Iris pigment epithelial cell (primary cell): ENCODE results near the gene XRN2.
"Not testable (repeated sequence)": the region's sequence is repeated elsewhere in the genome, so short reads cannot be mapped to it uniquely, and the experiment has no call there.

ENCODE experiments used
- DNase-seq: peaks from one replicate; pipeline ENCODE4 v3.0.0-alpha.2; 2011; ENCODE audit warnings: low read depth

Gene XRN2

GRCh38 chr20:21344961-21345360 is 41.8 kb downstream of the XRN2 start:
- DNase-seq = no peak

- peak; percentile 90 for DNase-seq
Observed at GRCh38 chr20:21352703-21353102, 49.6 kb downstream of the XRN2 start.

GRCh38 chr20:21353236-21353635 is 50.1 kb downstream of the XRN2 start:
- peak; percentile 82 for DNase-seq

- DNase-seq = no peak
Observed at GRCh38 chr20:21355981-21356380, 52.9 kb downstream of the XRN2 start.

DNA sequence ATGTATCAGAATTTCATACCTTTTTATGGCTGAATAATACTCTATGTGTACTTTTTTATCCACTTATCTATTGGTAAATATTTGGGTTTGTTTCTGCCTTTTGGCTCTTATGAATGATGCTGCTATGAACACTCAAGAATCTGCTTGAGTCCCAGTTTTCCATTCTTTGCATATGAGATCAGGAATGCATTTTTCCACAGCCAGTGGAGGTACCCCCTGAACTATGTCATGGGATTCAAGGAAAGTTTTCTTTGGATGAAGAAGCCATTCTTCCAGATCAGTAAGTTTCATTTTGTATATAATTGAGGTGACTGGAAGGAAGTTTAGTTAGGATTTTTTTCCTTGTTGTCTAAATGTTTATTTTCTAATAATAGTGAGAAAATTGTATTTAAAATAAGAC is 53.3 kb downstream of the XRN2 start:
- no peak for DNase-seq

- peak; percentile 31 for DNase-seq
Observed at GRCh38 chr20:21357844-21358243, 54.7 kb downstream of the XRN2 start.

GRCh38 chr20:21358737-21359136 is 55.6 kb downstream of the XRN2 start:
- DNase-seq = no peak

DNA sequence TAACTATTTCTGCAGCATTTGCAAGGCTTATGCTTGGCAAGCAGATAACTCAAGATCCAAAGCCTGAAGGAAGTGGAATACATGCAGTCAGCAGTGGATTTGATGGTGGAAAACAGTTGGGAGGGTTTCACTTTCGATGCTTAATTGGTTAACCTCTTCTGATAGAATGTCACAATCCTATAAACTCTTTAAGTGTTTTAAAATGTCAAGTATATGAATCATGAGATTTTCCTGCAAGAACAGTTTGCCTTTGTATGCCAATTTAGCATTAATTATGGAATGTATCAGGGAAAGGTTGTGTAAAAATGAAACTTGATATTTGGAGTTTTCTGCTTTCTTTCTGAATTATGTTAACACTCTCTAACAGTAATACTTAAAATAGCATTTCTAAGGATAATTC is 57.6 kb downstream of the XRN2 start:
- DNase-seq = peak; percentile 67

DNA sequence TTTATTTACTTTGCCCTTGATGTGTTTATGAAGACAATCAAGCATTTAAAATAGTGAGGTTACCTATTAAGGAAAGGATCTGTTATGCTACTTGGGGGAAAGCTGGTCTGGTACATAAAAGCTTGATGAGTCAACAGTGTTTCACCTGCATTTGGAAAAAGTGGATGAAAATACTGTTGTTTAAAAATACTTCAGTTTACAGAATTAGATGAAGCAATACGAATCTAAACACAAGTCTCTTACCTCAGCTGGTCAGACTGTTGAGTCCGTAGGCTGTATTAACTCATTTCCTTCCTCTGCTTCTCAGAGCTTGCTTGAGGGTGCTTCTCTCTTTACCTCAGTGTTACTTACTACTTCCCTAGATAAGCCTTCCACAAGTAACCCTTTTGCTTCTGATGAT is 58.1 kb downstream of the XRN2 start:
- peak; percentile 89 for DNase-seq

- no peak for DNase-seq
Observed at GRCh38 chr20:21364413-21364812, 61.3 kb downstream of the XRN2 start.

GRCh38 chr20:21365771-21366170 is 62.6 kb downstream of the XRN2 start:
- no peak for DNase-seq

DNA sequence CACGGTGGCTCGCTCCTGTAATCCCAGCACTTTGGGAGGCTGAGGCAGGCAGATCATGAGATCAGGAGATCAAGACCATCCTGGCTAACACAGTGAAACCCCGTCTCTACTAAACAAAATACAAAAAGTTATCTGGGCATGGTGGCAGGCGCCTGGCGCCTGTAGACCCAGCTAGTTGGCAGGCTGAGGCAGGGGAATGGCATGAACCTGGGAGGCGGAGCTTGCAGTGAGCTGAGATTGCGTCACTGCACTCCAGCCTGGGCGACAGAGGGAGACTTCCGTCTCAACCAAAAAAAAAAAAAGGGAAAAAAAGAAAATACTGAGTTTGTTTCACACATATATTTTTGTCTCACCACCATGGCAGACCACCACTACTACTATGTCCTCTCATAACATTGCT is 63.1 kb downstream of the XRN2 start:
- DNase-seq = not testable (repeated sequence)

GRCh38 chr20:21368791-21369190 is 65.7 kb downstream of the XRN2 start:
- no peak for DNase-seq

DNA sequence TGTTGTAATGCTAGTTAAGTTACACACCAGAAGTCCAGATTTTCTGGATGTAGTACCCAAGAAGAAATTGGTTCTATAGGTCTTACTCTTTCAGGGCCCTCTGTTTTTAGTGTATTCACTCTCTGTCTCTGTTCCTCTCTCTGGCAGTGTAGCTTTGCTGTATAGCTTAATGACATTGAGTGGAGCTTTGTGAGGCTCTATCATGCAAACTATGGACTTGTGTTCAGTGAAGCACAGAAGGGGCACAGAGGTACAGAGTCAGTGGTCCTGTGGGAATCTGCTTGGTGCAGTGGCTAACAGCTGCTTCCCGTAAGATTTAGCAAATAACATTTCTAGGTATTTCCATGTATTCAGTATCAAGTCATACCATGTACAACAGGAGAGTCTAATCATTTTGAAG is 68.1 kb downstream of the XRN2 start:
- DNase-seq = no peak

DNA sequence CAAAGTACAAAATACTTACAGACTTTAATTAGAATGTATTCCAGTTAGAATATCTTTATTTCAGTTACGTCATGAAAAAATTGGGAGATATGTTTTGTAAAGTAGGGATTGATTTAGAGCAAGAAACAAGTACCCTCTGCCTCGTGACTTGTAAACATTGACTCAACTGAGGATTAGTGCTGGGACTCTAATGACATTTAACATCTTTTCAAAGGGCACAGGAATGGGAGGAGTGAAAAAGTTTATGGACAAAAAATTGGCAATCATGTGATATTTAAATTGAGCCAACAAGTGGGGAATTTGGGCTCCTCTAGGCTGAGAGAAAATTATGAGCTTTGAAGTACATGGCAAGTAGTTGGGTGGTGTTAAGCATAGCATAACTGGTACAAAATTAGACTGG is 68.9 kb downstream of the XRN2 start:
- no peak for DNase-seq

GRCh38 chr20:21373436-21373835 is 70.3 kb downstream of the XRN2 start:
- no peak for DNase-seq

GRCh38 chr20:21376626-21377025 is 73.5 kb downstream of the XRN2 start:
- peak; percentile 19 for DNase-seq

GRCh38 chr20:21377701-21378100 is 74.6 kb downstream of the XRN2 start:
- no peak for DNase-seq

DNA sequence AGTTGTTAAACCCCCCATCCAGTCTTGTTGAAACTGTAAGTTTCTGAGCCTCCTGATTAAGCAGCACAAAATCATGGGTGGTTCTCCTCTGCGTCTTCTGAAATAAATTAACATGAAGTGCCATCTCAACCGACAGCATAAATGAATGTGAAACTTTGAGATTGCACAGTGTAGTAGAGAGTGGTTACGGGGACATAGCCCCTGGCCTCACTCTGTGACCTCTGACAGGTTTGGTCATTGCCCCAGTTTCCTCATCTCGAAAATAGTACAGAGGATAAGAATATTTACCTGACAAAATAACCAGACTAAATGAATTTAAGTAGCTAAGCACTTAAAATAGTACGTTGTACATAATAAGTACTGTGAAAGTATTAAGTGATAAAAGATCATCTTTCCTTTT is 75.1 kb downstream of the XRN2 start:
- DNase-seq = no peak

GRCh38 chr20:21380711-21381110 is 77.6 kb downstream of the XRN2 start:
- no peak for DNase-seq

- no peak for DNase-seq
Observed at GRCh38 chr20:21381619-21382018, 78.5 kb downstream of the XRN2 start.

DNA sequence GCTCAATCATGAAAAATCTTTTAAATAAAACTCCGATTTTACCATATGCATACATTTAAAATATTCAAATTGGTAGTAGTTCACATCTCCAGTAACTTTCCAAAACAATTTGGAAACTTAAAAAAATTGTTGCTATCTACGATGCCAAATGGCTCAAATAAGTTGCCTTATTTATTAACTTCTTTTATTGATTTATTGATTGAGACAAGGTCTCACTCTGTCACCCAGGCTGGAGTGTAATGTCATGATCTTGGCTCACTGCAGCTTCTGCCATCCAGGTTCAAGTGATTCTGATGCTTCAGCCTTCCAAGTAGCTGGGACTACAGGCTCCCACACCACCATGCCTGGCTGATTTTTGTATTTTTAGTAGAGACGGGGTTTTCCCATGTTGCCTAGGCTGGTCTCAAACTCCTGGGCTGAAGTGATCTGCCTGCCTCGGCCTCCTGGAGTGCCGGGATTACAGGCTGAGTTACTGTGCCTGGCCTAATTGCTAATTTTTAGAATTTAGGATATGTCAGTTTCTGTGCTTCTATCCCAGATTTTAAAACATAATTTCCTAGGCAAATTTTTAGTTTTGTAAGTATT is 81.3 kb downstream of the XRN2 start:
- DNase-seq = no peak

DNA sequence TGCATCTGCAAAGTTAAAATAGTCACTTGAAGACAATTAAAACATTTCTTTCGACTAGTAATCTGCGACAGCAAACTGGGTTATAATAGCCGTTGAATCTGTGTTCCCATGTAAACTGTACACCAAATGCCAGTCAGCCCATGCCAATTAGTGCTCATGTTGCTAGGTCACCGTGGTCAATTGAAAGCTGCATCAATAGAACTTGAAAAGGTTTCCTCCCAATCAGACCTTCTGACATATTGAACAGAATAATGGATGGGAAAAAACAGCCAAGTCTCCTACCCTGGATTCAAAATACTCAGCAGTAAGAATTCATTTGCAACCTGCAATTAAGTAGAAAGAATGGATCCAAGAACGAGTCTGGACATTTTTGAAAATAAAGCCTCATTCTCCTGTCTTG is 83.0 kb downstream of the XRN2 start:
- DNase-seq = no peak

GRCh38 chr20:21387528-21387927 is 84.4 kb downstream of the XRN2 start:
- DNase-seq = no peak

GRCh38 chr20:21388566-21388965 is 85.4 kb downstream of the XRN2 start:
- no peak for DNase-seq
